ENCODE data around the gene IPPK.

DNA sequence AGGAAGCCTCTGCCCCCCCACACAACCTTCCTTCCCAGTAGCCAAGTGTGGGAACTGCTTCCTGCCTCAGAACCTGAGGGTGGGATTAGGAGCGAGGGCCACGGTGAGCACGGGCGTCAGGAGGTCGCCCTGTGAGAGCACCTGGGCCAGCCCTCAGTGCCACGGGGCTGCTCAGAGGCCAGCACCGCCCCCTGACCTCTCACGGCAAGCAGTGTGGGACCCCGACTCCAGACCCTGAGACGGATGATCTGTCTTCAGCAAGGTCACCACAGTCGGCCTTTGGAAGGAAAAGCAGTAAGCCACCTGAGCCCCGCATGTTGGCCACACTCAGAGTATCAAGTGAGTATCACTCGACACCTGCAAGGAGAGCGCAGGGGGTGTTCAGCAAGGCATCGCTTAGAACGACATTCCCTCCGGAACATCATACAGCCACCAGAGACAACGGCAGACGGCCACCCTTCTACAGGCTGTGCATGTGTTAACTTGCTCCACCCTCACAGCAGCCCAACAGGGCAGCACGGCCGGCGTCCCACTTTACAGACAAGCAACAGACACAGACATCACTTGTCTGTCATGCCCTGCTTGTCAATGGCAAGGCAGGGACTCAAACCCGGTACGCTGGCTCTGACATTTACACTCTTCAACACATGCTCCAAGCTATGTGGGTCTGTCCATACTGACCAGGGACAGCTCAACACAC is 50.2 kb downstream of the IPPK start:
- TF ChIP-seq, protein P1, sequence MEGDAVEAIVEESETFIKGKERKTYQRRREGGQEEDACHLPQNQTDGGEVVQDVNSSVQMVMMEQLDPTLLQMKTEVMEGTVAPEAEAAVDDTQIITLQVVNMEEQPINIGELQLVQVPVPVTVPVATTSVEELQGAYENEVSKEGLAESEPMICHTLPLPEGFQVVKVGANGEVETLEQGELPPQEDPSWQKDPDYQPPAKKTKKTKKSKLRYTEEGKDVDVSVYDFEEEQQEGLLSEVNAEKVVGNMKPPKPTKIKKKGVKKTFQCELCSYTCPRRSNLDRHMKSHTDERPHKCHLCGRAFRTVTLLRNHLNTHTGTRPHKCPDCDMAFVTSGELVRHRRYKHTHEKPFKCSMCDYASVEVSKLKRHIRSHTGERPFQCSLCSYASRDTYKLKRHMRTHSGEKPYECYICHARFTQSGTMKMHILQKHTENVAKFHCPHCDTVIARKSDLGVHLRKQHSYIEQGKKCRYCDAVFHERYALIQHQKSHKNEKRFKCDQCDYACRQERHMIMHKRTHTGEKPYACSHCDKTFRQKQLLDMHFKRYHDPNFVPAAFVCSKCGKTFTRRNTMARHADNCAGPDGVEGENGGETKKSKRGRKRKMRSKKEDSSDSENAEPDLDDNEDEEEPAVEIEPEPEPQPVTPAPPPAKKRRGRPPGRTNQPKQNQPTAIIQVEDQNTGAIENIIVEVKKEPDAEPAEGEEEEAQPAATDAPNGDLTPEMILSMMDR (IDR thresholded peaks at IDR 0.05) = no peak
- TF ChIP-seq POLR2A (IDR thresholded peaks at IDR 0.05) = no peak

All from lower leg skin (tissue), 3 donors.